Measurements from ENCODE around the gene YARS1.

Gene YARS1

GRCh38 chr1:32742199-32742947 is 74.8 kb downstream of the YARS1 start:
- DNase-seq (ENCODE audit: low spot score) = peak; percentile 47

- no peak for DNase-seq (ENCODE audit: low spot score)
Observed at GRCh38 chr1:32741413-32742198, 75.6 kb downstream of the YARS1 start.

- no peak for DNase-seq (ENCODE audit: low spot score)
Observed at GRCh38 chr1:32741059-32741412, 76.1 kb downstream of the YARS1 start.

GRCh38 chr1:32736812-32737791 is 80.1 kb downstream of the YARS1 start:
- no peak for DNase-seq (ENCODE audit: low spot score)

GRCh38 chr1:32733582-32734321 is 83.4 kb downstream of the YARS1 start:
- no peak for DNase-seq (ENCODE audit: low spot score)

- DNase-seq (ENCODE audit: low spot score) = no peak
Observed at GRCh38 chr1:32729254-32730046, 87.7 kb downstream of the YARS1 start.

GRCh38 chr1:32728413-32729077 is 88.6 kb downstream of the YARS1 start:
- DNase-seq (ENCODE audit: low spot score) = no peak

GRCh38 chr1:32727876-32728275 is 89.3 kb downstream of the YARS1 start:
- DNase-seq (ENCODE audit: low spot score) = no peak

- DNase-seq (ENCODE audit: low spot score) = no peak
Observed at GRCh38 chr1:32725615-32725982, 91.6 kb downstream of the YARS1 start.
